Caco-2 (cell line): Measurements from ENCODE around the gene PDE1C. TPM values are rescaled to one million over a fixed set of nuclear protein-coding genes. Genes with fewer than 3 reads are reported as not detected.

Experiments
- BruUV-seq: library from RNA; stranded (reverse); fragments of 400-500 nt; replicated peaks from 2 replicates; lab custom pipeline; 2021; lab: Mats Ljungman, UMichigan
- CTCF ChIA-PET: fragments of 300-600 bp; sonication (Branson Sonifier 250); formaldehyde crosslinking; loops from one replicate; lab custom pipeline; 2022; ENCODE audit warnings: antibody characterized with exemption; lab: Charles Lee
- POLR2A ChIA-PET: fragments of 300-600 bp; sonication (Branson Sonifier 250); formaldehyde crosslinking; loops from one replicate; lab custom pipeline; 2022; ENCODE audit warnings: antibody characterized with exemption; lab: Charles Lee
- DNase-seq, 2 experiments: peaks; one replicate each; pipeline versions ENCODE4 v3.0.0 to v3.0.0-alpha.2; 2020 to 2022
- H3K27me3 ChIP-seq: replicated peaks from 2 replicates; pipeline ENCODE4 v1.6.0; 2011; ENCODE audit warnings: low read length; ENCODE audit not compliant: control insufficient read depth, insufficient read depth
- H3K36me3 ChIP-seq: 2 replicates; pipeline ENCODE4 v1.5.1; 2011; ENCODE audit warnings: low read length; ENCODE audit not compliant: control insufficient read depth, insufficient read depth
- H3K4me1 ChIP-seq: fragments of 250-450 bp; sonication (Bioruptor Pico); 2 replicates; pipeline ENCODE4 v1.5.1; 2020; ENCODE audit warnings: mild to moderate bottlenecking
- H3K4me3 ChIP-seq: 2 replicates; pipeline ENCODE4 v1.5.1; 2011; ENCODE audit warnings: low read depth, mild to moderate bottlenecking, control low read depth, low read length
- H3K9me3 ChIP-seq: fragments of 250-450 bp; sonication (Bioruptor Pico); 2 replicates; pipeline ENCODE4 v1.5.1; 2020; ENCODE audit warnings: mild to moderate bottlenecking, moderate library complexity
- H3K27ac Mint-ChIP-seq: one replicate; pipeline ENCODE4 v1.8.0; 2022; ENCODE audit warnings: mixed read lengths; ENCODE audit not compliant: unreplicated experiment
- H3K27me3 Mint-ChIP-seq: one replicate; pipeline ENCODE4 v1.8.0; 2022; ENCODE audit warnings: mixed read lengths; ENCODE audit not compliant: insufficient read depth, unreplicated experiment
- H3K36me3 Mint-ChIP-seq: one replicate; pipeline ENCODE4 v1.8.0; 2022; ENCODE audit warnings: mild to moderate bottlenecking, mixed read lengths; ENCODE audit not compliant: insufficient read depth, unreplicated experiment
- H3K4me1 Mint-ChIP-seq: one replicate; pipeline ENCODE4 v1.8.0; 2022; ENCODE audit warnings: low read depth, mixed read lengths; ENCODE audit not compliant: unreplicated experiment
- H3K4me3 Mint-ChIP-seq: one replicate; pipeline ENCODE4 v1.8.0; 2022; ENCODE audit warnings: mild to moderate bottlenecking, moderate library complexity, mixed read lengths; ENCODE audit not compliant: unreplicated experiment
- H3K9me3 Mint-ChIP-seq: one replicate; pipeline ENCODE4 v1.8.0; 2022; ENCODE audit warnings: mixed read lengths; ENCODE audit not compliant: unreplicated experiment
- CTCF ChIP-seq, 2 experiments: fragments of 200-600 bp in 1 of 2; IDR thresholded peaks; 1 replicate in 1 of 2; 2 replicates in 1 of 2; pipeline versions ENCODE4 v1.5.1 to v1.8.0; 2011 to 2022; ENCODE audit warnings: antibody characterized with exemption in 1 of 2, control low read depth in 1 of 2, inconsistent platforms in 1 of 2, low read depth in 1 of 2, low read length in 1 of 2, mild to moderate bottlenecking in 1 of 2, moderate library complexity in 1 of 2; ENCODE audit not compliant: insufficient read depth in 1 of 2, severe bottlenecking in 1 of 2, unreplicated experiment in 1 of 2
- intact Hi-C: fragments of 100-400 bp; cut with micrococcal nuclease; formaldehyde crosslinking; loops from one replicate; pipeline ENCODE4 v1.10.0; 2022; ENCODE audit not compliant: unreplicated experiment
- total RNA-seq: library from RNA; stranded (reverse); gene quantifications from 2 replicates; pipeline ENCODE4 v1.2.3, GENCODE V29; 2022

The PDE1C gene
- total RNA-seq, 1 experiment from 2014 or later = not detected

GRCh38 chr7:31825576-31825975, 244.6 kb downstream of the PDE1C start:
- peaks cover 14% of the 10 kb centered on the region for H3K27me3 Mint-ChIP-seq
- no peak overlapping the region for H3K27ac Mint-ChIP-seq
- ChIA-PET POLR2A (no interaction called here), CTCF (no interaction called here)
- no peak for TF ChIP-seq CTCF (IDR thresholded peaks at IDR 0.05; ENCODE audit: insufficient read depth in 1 of 2, low read depth in 1 of 2, low read length in 1 of 2, severe bottlenecking in 1 of 2, unreplicated experiment in 1 of 2)
- H3K27me3 ChIP-seq = no peaks in the 10 kb centered on the region; the same call in 1 of the 2 replicates
- no peaks in the 10 kb centered on the region for H3K4me1 Mint-ChIP-seq
- H3K36me3 ChIP-seq = no peaks in the 10 kb centered on the region
- H3K4me3 Mint-ChIP-seq = no peak overlapping the region
- no peak for DNase-seq
- no peaks in the 10 kb centered on the region for H3K36me3 Mint-ChIP-seq
- no peaks in the 10 kb centered on the region for H3K9me3 ChIP-seq
- no TSS peak for BruUV-seq
- intact Hi-C loops = no loop called here
- no peak overlapping the region for H3K4me3 ChIP-seq
- H3K9me3 Mint-ChIP-seq = no peaks in the 10 kb centered on the region
- peaks cover 9% of the 10 kb centered on the region; the same call in 1 of the 2 replicates for H3K4me1 ChIP-seq

GRCh38 chr7:31819031-31819430, 251.2 kb downstream of the PDE1C start:
- Histone ChIP-seq H3K9me3 (no peaks in the 10 kb centered on the region), H3K36me3 (no peaks in the 10 kb centered on the region), H3K27me3 (no peaks in the 10 kb centered on the region; the same call in 1 of the 2 replicates), H3K4me1 (no peaks in the 10 kb centered on the region), H3K4me3 (no peak overlapping the region)
- H3K36me3 Mint-ChIP-seq = no peaks in the 10 kb centered on the region
- no TSS peak for BruUV-seq
- H3K27me3 Mint-ChIP-seq = peaks cover 20% of the 10 kb centered on the region
- ChIA-PET CTCF (no interaction called here), POLR2A (no interaction called here)
- H3K27ac Mint-ChIP-seq = no peak overlapping the region
- H3K4me3 Mint-ChIP-seq = no peak overlapping the region
- no peak for DNase-seq
- intact Hi-C loops = no loop called here
- no peaks in the 10 kb centered on the region for H3K4me1 Mint-ChIP-seq
- no peaks in the 10 kb centered on the region for H3K9me3 Mint-ChIP-seq
- TF ChIP-seq CTCF (IDR thresholded peaks at IDR 0.05; ENCODE audit: insufficient read depth in 1 of 2, low read depth in 1 of 2, low read length in 1 of 2, severe bottlenecking in 1 of 2, unreplicated experiment in 1 of 2) = no peak

GRCh38 chr7:31816810-31817209, 253.4 kb downstream of the PDE1C start:
- H3K4me3 Mint-ChIP-seq = no peak overlapping the region
- no peaks in the 10 kb centered on the region for H3K4me1 Mint-ChIP-seq
- no peak for DNase-seq
- H3K36me3 Mint-ChIP-seq = no peaks in the 10 kb centered on the region
- intact Hi-C loops = no loop called here
- ChIA-PET CTCF (no interaction called here), POLR2A (no interaction called here)
- Histone ChIP-seq H3K27me3 (no peaks in the 10 kb centered on the region), H3K36me3 (no peaks in the 10 kb centered on the region), H3K4me3 (no peak overlapping the region), H3K9me3 (no peaks in the 10 kb centered on the region), H3K4me1 (no peaks in the 10 kb centered on the region)
- no TSS peak for BruUV-seq
- H3K27me3 Mint-ChIP-seq = peaks cover 17% of the 10 kb centered on the region
- no peaks in the 10 kb centered on the region for H3K9me3 Mint-ChIP-seq
- TF ChIP-seq CTCF (IDR thresholded peaks at IDR 0.05; ENCODE audit: insufficient read depth in 1 of 2, low read depth in 1 of 2, low read length in 1 of 2, severe bottlenecking in 1 of 2, unreplicated experiment in 1 of 2) = no peak
- H3K27ac Mint-ChIP-seq = no peak overlapping the region
